GM19351 (cell line): ENCODE data around the gene STARD3.
"Not testable (repeated sequence)": the region's sequence is repeated elsewhere in the genome, so short reads cannot be mapped to it uniquely, and the experiment has no call there.

ENCODE experiments used
- ATAC-seq: cut with Tn5 transposase; IDR thresholded peaks from one replicate; pipeline ENCODE4 v1.9.1; 2021; ENCODE audit warnings: mild to moderate bottlenecking, moderate library complexity; ENCODE audit not compliant: unreplicated experiment

STARD3 gene

DNA sequence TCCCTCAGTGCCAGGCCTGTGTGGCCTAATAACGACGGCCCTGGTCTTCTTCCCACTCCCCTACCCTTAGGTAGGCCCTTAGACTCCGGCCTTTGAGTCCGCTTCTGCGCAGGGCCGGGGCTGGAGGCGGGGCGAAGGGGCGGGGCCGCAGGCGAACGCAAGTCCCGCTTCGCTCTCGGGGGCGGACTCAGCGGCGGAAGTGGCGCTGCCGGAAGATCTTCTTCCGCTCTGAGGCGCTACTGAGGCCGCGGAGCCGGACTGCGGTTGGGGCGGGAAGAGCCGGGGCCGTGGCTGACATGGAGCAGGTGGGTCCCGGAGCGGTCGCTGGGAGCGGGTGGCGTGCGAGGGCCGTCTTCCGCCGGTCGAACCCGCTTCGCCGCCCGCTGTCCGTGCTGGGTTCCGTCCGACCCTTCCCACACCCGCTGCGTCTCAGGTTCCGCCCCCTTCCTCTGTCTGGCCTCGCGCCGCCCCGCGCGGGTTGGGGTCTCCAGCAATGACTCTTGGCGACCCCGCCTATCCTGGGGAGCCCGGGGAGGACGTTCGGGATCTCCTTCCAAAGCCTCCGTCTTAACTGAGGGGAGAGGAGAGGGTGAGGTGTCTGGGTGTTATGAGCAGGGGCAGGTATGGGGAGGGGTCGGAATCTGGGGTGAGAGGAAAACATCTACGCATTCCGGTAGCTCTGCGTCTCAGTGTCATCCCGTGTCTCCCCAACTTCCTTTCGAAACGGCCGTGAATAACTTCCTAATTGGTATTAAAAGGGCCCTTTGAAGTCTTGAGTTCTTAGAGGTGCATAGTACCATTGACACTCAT, at the start of gene STARD3:
TSS of gene STARD3 (plus strand) at position 218 of the 810 bp plus-strand sequence. CDS start 16,388 bp downstream, outside the sequence.
- peak; percentile 73 for ATAC-seq

DNA sequence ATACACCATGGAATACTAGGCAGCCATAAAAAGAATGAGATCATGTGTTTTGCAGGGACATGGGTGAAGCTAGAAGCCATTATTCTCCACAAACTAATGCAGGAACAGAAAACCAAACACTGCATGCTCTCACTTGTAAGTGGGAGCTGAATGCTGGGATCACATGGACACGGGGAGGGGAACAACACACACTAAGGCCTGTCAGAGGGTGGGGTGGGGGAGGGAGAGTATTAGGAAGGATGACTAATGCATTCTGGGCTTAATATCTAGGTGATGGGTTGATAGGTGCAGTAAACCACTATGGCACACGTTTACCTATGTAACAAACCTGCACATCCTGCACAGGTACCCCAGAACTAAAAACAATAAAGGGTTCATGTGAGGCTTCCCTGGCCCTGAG, 46.8 kb upstream of the STARD3 start:
- ATAC-seq: not testable (repeated sequence)

DNA sequence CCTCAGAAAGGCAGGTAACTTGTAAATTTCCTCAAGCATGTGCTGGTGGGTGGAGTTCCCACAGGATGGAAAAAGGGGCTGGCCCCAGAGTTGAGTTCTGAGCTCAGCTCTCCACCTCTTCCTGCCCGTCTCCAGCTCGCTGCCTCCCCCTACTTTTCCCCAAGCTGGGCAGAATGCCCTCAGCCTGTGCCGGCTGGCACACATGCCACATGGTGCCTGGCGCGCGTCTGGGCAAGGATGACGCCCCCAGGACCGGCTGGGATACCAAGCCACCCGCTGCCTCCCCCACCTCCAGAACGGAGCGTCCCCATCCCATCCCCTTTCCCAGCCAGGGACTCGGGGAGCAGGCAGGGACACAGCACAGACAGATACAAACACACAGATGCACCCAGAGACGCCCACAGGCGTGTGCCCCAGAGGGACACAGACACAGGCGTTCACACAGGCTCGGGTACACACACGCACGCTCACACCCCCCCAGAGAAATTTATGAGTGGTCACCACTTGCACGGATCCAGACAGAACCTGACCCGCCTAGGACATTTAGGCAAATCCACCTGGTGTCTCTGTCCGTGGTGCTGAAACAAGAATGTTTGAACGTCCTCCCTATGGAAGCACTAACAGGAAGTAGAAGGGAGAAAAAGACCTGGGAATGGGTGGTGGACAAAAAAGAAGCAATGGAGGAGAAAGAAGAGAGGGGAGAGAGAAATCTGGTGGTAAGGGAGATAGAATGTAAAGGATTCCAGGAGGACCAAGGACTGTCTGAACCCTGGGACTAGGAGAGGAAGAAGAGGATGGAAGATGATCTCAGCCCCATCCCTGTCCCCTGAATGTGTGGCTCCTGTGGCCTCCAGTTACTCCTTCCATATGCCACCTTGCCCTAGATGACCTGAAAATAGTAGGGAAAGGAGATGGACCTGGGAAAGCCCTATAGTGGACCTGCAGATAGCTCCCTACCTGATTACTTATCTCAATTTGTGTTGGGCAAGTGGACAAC, 44.7 kb upstream of the STARD3 start:
- no peak for ATAC-seq

DNA sequence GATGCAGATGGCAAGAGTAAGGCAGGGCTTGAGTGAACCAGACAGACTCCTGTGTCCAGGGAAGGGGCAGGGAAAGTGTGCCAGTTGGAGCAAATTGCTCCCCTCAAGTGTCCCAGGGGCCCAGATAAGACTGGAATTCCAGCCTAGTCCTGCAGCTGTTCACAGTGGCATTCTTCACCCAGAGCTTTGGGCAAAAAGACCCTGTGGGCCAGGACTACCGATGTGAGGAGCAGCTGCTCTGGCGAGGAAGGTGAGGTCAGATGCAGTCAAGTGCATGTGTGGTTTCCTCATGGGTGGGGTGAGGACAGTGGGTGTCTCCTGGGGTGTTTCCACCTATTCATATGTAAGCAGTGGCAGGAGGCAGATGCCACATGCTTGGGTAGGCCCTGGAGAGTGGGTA, 43.6 kb upstream of the STARD3 start:
- ATAC-seq: no peak

DNA sequence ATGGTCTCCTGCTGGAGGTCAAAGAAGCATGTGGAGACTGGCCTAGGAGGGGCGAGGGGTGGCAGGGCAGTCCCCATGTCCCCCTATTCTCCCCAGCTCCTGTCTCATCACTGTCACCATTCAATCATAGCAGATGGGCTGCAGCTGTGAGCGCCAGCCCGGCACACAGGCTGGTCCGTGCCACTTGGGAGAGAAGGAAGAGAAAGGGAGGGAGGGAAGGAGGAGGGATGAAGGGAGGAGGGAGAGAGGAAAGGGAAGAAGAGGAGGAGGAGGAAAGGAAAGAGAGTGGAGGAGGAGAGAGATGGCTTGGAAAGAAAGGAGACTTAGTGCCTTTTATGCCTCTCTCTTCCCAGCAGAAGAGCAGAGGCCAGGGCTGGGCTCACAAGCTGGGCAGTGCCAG, 41.6 kb upstream of the STARD3 start:
- ATAC-seq: no peak

DNA sequence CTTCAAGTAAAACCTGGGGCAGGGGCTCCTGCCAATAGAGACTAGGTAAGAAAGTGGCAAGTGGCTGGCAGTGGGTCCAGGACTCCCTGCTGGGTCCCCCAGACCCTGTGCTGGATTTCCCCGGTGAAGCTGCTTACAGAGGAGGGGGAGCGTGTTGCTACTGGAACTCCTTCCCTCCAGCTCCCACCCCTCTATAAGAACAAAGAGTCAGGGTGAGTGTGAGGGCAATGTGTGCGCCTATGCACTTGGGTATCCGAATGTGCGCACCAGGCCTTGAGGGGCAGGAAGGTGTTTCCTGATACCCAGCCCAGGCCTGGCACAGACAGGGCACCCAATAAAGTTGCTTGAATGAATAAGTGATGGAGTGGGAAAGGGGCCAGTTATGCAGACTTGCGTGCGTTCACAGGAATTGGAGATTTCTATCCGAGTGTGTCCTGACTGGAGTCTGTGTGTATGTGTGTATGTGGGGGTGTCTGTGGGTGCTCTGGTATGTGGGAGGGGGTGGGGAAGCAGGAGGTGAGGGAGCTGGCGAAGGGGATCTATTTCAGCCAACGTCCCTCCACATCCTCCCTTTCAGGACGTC, 40.9 kb upstream of the STARD3 start:
- ATAC-seq: no peak

DNA sequence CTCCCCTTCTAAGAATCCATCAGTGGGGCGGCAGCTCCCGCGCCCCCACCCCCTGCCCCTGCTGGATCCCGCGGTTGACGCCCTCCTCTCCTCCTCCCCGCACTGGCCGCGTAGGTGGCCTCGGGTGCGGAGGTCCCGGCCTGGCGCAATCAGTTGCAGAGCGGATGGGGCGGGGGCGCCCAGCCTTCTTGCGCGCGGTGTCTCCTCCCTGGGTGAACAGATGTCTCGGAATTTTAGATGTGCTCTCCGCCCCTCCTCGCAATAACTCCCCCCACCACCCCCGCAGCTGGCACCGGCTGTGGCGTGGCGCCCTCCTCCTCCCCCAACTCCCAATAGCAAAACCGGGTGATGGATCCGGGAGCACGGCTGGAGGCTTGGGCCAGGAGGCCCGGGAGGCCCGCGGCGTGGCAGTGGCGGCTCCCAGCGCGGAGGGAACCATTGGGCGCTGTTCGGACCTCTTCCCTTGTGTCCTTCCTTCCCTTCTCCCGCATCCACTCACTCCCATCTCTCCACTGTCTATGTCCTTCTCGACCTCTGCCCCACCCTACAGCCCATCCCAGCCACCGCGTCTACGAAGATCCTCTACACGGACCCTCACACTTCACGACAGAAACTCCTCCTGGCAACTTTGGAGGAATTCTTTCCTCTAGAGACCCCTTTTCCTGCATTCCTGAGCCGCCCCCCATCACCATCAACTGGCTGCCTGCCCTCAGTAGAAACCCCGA, 40.2 kb upstream of the STARD3 start:
- no peak for ATAC-seq

DNA sequence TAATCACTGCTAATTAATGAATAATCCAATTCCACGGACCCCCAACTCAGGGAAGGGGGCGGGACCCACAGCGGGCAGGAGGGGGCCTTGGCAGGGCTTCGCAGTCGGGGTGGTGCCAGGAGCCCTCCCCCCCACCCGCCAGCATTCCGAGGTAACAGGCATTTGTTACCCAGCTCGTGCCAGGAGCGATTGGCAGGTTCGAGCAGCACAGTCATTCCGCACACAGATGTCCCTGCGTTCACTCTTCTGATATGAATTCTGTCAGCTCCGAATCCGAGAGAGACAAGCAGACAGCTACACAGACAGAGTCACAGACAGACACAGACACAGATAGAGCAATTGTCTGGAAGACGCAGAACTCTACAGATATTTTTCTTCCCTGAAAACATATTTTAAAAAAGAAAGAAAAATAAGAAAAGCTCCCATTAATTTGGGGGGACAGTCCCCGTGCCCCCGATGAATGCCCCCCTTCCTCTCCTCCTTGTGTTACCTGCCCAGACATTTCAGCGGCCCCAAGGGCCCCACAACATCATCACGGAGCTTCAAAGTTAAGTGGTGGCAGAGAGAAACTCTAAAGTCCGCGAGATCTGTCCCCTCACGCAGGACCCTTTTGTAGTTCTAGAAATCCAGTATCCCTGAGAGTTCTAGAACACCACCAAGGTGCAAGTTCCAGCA, 39.4 kb upstream of the STARD3 start:
- ATAC-seq: no peak

DNA sequence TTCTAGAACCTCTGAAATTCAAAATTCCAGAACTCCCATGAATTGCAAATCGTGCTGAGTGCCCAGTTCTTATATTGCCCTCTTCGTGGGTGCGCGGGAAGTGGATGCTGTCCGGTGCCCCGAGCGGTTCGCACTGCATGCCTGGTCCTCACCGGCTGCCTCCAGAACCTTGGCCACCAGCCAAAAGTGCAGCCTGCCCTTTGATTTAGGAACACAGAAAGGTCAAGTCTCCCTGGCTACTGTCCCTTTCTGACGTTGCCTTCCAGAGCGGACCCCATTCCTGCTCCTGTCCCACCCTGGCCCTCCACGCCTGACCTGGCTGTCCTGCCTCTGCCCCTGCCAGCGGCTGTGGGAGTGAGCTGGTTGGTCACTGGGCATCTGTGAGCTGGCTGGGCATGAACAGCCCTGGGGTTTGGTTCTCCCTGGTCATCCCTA, 38.9 kb upstream of the STARD3 start:
- no peak for ATAC-seq

DNA sequence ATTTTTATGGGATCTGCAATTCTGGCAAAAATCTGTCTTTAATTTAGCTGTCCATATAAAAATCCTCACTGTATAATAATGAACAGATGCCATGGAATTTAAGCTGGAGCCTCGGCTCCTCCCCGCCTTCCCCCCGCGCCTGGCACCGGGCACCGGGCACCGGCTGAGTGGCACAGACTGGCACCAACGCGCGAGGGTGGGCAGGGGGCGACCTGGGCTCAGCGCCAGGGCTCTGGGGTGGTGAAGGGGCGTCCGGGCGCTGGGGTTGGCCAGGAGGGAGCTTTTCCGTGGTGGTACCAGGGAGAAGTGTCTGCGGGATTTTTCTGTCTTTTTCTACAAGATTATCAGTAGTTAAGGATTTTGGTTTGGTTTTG, 38.3 kb upstream of the STARD3 start:
- ATAC-seq: no peak

DNA sequence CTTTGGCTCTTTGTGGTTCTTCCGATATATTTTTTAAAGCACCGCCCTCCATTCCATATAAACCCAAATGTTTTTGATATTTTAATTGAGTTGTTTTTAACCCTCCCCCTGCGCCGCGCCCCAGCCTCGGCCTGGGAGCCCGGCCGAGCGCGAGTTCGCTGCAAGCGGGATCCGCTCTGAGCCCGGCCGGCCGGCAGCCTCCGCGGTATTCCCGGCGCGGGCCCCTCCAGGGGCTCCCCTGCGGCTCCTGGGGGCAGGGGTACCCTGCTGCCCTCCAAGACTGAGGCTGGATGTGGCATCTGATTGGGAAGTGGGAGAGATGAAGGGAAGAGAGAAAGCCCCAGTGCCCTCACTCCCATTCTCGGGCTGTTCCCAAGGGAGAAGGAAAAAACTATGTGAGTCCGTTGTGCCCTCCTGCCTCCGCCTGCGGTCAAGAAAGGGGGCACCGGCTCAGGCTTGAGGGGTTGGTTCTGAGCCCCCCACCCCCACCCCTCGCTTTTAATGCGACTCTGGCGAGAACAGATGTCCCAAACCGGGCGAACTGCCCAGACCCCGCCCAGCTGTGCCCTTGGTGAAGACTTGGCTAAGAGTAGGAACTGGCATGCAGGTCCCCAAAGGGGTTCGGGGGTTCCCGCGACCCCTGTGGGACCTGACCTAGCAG, 37.8 kb upstream of the STARD3 start:
- ATAC-seq: no peak

DNA sequence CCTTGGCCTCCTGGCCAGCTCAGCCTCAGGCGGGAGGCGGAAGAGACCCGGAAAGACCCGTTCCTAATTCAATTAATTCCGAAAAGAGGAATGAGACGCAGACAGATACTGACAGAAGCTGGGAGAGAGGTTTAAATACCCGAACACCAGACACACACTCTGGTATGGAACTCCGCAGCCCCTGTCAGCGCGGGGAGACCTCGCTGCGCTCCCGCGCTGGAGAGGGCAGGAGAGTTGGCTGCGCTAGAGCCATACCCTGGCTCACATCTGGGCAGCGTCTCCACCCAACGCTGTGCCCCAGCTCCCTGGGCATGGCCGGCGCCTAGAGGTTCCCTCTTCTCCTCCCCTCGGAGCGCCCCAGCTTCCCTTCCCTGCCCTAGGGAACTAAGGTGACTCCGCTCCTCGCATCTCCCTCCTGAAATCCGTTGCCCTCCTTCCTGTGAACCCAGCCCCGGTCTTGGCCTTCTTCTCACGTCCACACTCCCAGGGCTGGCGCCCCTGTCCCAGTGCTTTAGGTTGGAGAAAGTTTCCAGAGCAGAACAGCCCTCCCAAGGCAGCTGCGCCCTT, 37.2 kb upstream of the STARD3 start:
- no peak for ATAC-seq

DNA sequence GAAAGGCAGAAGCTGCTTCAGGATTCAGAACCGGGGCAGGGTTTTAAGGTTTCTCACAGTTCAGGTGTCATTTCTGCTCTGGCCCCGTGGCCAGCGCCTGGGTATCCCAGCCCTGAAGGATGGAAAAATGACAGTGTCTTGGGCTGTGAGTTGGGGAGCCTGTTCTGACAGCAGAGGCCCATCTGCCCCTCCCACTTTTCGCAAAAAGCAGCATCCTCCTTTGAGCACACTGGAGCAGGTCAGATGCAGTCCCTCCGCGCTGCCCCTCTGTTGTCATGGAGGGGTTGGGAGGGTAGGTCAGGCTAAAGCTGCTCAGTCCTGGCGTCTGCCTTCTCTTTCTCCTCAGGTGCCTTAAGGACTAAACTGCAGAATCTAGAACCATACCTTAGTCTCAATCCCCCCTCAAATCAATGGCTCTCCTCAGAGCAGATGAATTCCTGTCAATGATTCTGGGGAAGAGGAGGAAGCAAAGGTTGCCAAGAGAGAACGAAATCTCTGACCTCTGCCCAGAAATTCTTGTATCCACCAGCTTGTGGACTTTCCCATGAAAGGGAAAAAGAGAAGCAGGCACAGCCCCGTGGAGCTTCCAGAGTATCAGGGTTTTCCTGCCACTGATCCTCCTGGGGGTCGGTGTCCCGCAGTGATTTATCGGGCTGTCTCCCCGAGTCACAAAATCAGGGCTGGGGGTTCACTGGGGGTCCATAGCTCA, 36.5 kb upstream of the STARD3 start:
- ATAC-seq: no peak

DNA sequence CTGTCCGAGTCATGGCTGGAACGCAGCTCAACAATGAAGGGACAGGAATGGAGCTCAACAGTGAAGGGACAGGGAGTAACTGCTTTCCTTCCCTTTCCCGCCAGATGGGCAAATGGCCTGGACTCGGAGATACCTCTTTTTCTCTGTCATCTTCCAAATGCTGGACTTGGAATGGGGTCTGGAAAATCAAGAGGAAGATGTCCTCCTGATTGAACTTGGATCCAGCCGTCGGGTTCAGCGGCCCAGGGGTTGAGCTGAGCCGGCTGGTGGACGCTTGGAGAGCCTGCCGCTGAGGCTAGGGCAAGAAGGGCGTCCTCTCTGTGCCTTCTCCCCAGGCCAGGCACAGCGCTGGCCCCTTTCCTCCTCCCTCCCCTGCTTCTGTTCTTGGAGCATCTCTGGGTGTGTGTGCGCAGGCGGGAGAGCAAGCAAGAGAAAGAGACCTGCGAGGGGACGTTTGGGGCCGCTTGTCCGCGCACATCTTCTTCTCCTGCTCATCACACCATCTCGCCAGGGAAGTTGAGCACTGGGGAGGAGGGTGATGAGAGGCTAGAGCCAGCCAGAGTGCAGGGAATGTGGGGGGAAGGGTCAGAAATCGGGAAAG, 35.8 kb upstream of the STARD3 start:
- no peak for ATAC-seq

DNA sequence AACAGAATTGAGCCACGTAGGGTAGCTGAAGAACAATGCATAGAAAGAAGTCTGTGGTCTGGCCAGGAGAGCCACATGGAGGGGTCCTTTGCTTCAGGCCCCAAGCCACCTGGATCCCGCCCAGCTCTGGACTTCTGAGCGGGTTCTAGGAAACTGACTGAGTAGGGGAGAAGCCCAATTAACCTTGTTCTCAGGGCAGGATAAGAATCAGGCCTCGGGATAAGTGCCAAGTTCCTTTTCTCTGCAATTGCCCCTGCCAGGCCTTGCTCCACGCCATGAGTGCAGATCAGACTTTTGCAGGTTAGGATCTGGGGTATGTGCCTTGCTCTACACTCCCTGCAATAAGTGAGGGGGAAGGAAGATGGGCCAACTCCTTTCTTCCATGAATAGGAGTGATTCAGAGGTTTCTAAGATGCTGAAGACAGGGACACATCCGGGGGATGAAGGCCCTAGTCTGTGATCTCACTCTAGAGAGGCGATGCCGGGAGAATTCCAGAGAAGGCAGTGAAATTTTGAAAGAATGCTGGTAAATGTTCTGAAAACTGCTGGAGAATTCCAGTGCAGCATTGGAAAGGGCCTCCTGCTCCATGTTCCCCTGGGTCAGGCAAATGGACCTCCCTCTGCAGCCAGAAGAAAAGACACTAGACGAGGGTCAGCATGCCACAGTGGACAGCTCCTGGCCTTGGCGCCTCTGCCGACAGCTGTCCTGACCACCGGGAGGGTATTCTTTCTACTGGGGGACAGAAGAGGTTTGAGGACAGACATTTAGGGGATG, 35.0 kb upstream of the STARD3 start:
- no peak for ATAC-seq

DNA sequence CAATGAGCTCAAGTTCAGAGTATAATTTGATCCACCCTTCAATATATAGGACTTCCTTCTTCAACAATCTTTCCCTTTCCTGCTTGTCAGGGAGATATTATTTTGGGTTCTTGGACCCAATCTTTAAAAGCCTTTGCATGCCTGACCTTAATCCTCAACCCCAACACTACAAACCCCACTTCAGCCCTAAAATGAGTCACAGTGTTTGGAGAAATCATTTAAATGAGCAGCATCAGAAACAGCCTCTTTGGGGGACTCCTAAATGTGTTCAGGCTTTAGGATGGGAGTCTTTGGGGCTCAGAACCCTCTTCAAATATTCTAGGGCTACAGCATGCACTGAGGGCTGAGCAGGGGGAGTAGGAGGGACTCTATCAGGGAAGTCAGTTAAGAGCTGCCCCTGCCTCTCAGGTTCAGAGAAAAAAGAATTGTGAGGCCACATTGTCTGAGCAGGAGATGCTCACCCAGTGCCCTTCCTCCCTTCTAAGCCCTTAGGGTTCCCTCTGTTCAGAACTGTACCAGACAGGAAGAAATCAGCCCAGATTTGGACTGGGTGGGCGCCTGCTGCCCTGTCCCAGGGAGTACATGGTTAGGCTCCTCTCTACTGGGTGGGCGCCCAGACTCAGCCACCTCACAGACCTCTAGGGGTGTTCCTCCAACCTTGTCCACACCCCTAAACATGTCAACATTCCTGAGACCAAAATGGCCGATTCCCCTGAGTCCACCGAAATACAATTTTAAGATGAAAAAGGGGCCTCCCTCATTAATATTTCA, 34.2 kb upstream of the STARD3 start:
- no peak for ATAC-seq
